GM18868 (cell line): ENCODE data around the gene SLC25A25.

Experiments
- ATAC-seq: cut with Tn5 transposase; IDR thresholded peaks from one replicate; pipeline ENCODE4 v1.9.1; 2021; ENCODE audit warnings: mild to moderate bottlenecking, moderate library complexity; ENCODE audit not compliant: unreplicated experiment

The SLC25A25 gene

GRCh38 chr9:128143525-128144238, 75.7 kb downstream of the SLC25A25 start:
- no peak for ATAC-seq

GRCh38 chr9:128144239-128145181, 76.5 kb downstream of the SLC25A25 start:
- no peak for ATAC-seq

DNA sequence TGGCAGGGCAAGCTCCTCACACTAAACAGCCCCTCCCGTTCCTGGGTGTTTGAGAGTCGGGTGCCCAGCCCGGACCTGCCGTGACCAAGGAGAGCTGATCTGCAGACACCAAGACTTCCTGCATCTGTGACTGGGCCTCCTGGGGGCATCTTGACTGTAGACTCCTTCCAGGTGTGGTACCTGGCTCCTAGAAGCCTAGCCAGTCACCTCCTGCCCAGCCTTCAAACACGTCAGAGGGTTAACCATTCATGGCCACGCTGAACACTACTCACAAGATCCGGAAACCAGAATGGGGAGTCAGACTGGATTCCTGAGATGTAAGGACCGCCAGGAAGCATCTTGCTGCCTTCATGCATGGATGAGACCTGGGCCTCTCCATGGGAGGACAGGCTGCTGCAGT, 77.5 kb downstream of the SLC25A25 start:
- no peak for ATAC-seq

DNA sequence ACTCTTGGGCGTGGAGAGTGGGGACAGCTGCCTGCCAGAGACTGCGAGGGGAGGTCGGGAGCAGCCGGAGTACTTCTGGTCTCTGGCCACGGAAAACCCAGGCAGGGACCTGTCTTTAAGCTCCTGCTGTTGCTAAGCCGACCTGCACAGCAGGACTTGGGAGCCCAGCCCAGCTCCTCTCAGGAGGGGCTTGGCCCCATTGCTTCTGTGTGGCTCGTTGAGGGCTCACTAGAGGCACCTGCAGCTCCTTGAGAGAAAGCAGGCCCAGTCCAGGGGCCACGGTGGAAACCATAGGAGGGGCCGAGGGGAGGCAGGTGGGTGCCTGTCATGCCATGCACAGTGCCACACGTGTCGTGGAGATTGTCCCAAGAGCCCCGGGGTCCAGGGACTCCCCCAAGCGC, 77.9 kb downstream of the SLC25A25 start:
- ATAC-seq = no peak

DNA sequence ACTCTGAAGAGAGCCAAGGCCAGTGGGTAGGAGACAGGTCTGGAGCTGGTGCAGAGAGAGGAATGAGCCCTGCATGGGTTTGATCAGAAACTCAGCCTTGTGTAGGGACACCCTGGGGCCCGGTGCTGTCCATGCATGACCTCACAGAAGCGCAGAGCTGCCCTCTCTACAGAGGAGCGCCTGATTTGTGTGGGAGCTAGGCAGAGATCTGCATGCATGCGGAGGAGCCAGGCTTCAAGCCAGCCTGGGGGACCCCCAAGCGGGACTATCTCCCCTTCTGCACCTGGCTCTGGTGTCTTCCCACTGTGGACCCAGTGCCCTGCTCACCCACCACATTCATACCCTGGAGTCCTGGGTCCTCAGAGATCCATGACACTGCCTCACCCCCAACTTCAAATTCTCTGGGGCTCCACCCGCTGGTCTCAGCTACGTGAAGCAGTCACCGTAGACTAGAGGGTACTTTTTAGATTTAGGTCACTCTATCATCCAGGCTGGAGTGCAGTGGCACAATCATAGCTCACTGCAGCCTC, 78.6 kb downstream of the SLC25A25 start:
- no peak for ATAC-seq

DNA sequence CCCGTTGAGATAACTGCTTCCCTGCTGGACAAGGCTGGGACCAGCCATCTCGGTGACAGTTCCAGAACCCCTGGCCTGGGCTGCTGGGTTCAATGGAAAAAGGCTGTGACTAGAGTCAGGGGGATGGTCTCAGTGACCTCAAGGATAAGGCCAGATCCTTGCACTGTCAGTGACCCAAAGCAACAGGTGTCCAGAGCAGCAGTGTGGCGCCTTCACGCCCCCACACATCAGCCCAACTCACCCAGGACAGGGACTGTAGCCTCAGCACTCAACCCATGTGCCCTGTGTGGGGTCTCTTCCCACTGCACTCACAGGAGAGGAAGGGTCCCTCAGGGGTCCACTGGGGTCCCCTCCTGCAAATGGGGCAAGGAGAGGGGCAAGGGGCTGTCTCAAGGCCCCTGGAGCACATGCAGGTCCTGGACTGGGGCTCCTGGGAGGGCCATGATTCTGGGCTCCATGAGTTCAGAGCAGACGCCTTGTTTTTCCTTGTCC, 80.5 kb downstream of the SLC25A25 start:
- no peak for ATAC-seq

DNA sequence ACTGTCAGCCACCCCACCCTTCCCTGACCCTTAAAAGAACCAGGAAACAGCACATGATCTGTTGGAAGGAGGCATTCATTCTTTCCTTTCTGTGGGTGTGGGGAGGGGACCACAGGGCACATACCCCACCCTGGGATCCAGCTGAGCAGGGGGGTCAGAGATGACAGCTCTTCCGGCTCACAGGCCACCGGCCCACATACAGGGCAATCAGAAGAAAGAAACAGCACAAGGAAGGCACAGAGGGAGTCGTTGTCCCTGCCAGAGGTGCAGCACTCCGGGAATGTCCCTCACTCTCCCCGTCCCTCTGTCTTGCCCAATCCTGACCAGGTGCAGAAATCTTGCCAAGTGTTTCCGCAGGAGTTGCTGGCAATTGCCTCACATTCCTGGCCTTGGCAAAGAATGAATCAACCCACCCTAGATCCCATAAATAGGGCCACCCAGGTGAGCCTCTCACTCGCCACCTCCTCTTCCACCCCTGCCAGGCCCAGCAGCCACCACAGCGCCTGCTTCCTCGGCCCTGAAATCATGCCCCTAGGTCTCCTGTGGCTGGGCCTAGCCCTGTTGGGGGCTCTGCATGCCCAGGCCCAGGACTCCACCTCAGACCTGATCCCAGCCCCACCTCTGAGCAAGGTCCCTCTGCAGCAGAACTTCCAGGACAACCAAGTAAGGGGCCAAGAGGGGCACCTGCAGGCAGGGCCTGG, 81.1 kb downstream of the SLC25A25 start, which contains the start of gene LCN2:
Gene LCN2, plus strand, starts transcription at position 453 of the 701 bp plus-strand sequence. Its CDS starts 73 bp downstream, at position 526.
- ATAC-seq = no peak

DNA sequence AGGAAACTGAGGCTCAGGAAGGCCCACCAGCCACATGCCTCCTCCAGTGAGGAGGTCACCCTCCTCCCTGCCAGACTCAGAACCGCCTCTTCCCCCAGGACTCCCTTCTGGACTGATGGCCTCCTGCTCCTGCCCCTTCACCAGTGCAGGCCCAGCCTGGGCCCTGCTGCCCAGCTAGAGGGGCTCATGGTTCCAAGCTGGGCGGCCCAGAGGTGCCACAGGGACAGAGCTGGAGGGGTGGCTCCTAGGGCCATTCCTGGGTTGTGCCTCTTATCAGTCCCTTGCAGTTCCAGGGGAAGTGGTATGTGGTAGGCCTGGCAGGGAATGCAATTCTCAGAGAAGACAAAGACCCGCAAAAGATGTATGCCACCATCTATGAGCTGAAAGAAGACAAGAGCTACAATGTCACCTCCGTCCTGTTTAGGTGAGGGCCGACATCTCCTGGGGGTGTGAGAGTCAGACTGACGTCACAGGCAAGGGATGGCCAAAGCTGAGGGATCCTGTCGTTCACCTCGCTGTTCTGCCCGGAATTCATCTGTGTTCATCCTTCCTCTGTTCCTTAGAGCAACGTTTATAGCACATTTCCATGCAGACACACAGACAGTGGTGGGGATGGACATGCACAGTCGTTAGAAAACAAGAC, 82.0 kb downstream of the SLC25A25 start:
- ATAC-seq = no peak

DNA sequence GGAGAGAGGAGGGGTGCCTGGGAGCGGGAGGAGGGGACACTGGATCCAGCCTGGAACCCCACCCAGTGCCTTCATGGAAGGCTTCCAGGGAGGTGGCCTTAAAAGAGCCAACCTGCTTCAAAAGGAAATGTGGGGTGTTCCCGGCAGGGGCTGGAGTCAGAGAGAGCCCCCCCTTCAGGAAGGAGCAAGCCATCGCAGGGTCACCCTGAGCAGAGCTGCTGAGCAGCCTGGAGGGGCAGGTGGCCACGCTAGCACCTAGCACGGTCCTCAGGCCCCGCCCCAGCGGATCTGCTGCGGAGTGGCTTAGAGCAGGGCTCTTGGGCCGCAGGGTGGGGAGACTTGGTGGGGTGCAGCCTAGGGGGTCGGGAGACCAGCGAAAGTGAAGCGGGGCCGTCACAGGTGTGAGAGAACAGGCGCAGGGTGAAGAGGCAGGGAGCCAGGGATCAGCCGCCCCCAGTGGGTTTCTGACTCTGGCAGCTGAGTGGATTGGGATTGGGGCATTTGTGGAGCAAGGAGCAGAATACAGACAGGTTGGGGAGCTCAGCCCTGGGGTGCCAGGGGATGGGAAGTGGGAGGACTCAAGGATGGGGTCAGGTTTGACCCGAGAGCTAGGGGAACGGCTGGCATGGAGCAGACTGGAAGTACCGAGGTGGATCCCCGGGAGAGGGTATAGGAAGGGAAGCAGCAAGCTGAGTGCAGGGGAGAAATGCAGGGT, 82.7 kb downstream of the SLC25A25 start:
- ATAC-seq = no peak

DNA sequence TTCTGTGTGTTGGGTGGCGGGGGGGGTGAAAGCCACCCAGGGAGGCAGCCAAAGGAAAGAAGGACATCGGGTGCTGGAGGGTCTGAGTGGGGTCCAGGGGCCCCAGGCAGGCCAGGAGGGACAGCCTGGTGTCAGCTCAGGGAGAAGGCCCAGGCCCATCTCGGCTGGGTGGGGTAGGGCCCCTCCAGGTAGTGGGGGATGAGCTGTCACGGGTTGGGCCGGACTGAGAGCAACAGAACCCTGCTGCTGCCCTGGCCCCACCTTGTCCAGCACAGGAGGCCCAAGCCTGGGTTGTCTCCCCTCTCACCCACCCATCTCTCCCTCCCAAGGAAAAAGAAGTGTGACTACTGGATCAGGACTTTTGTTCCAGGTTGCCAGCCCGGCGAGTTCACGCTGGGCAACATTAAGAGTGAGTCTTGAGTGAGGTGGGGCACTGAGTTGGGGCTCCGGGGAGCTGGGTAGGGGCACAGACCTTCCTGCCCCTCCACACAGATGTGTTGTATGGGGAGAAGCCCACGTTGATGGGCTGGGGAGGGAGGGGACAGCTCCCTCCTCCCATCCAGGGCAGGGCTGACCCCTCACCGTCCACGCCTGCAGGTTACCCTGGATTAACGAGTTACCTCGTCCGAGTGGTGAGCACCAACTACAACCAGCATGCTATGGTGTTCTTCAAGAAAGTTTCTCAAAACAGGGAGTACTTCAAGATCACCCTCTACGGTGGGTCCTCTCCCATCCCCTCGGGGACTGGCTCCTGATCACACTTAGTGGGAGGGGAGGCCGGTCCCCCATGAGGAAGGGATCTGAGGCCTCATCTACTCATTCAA, 83.5 kb downstream of the SLC25A25 start:
- ATAC-seq = no peak

DNA sequence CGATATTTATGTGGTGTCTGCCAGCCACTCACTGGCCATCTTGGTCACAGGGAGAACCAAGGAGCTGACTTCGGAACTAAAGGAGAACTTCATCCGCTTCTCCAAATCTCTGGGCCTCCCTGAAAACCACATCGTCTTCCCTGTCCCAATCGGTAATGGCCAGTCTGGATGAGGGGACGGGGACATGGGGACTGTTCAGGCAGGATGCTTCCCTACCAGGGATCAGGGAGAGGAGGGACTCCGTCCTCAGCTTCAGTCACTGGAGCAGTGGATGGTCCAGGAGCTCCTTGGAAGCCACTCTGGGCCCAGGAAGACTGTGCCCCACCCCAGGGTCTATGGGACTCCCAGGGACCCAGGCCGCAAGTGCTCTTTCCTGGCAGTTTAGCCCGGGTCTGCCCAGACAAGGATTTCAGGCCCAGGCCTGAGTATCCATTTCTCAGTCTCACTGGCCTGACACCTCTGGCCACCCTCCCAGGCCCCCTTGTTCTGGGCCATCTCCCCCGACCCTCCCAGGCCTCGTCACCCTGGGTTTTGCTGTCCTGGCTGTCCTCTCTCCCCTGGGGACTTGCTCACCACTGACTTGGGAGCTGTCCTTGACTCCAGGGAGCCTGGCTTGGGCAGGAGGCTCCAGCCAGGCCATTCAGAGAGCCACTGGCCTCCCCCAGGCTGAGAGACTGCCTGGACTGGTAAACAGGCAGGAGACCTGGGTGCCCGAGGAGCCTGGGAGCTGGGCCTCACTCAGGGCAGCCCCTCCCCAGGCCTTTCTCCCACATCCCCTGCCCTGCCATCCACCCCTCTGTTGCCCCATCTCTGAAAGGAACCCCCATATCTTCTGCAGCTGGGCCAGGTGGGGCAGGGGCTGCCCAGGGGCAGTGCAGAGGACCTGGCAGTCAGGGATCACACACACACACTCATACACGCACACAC, 84.4 kb downstream of the SLC25A25 start:
- no peak for ATAC-seq

DNA sequence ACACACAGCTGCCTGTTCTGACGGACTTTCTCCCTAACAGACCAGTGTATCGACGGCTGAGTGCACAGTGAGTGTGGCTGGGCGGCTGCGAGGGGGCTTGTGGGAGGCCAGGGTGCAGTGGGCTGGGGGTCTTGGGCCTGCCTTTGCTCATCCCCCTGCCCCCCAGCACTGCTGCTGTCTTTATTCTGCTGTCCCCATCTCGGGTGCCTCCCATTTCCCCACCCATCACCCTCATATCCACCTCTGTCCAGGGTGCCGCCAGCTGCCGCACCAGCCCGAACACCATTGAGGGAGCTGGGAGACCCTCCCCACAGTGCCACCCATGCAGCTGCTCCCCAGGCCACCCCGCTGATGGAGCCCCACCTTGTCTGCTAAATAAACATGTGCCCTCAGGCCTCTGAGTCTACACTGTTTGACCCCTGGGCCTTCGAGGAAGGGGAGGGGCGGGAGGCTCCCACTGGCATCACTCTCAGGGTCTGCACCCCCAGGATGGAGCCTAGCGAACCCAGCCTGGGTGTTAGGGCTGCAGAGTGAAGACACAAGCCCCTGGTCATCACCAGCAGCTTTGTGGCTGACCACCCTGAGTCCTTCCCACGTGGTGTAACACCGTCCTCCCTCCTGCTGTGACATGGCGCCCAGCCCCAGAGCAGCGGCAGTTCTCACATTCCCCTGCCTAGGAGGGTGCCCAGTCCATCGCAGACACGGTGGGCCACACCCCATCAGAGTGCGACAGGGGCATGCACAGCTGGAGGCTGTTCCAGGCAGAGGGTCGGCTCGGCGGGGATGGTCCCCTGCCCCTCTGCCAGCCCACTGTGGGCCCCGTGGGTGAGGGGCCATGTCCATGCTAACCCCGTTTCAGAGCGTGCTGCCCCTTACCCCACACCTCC, 85.3 kb downstream of the SLC25A25 start:
- no peak for ATAC-seq

- ATAC-seq = no peak
Measured at GRCh38 chr9:128153947-128154695, 86.1 kb downstream of the SLC25A25 start.

- no peak for ATAC-seq
Measured at GRCh38 chr9:128155736-128156500, 87.9 kb downstream of the SLC25A25 start.
